GM10266 (cell line): ENCODE results near the gene TUBB2A.
"Not testable (repeated sequence)": the region's sequence is repeated elsewhere in the genome, so short reads cannot be mapped to it uniquely, and the experiment has no call there.

Experiments
- DNase-seq: peaks from one replicate; pipeline ENCODE4 v3.0.0; 2012; ENCODE audit errors: extremely low spot score
- CTCF ChIP-seq: IDR thresholded peaks from 2 replicates; pipeline ENCODE4 v1.5.1; 2012; ENCODE audit warnings: mild to moderate bottlenecking, low read depth; ENCODE audit not compliant: control insufficient read depth, insufficient read depth; ENCODE audit errors: missing control alignments

Gene TUBB2A

GRCh38 chr6:3139090-3139903, 18.0 kb downstream of the TUBB2A start:
- no peak for TF ChIP-seq CTCF
- no peak for DNase-seq

- TF ChIP-seq CTCF, result no peak
- DNase-seq, result no peak
These were observed 19.0 kb downstream of the TUBB2A start for GRCh38 chr6:3138341-3138740.

GRCh38 chr6:3137873-3138272, 19.5 kb downstream of the TUBB2A start:
- DNase-seq, result not testable (repeated sequence)

- no peak for DNase-seq
- TF ChIP-seq CTCF, result no peak
These were observed 20.1 kb downstream of the TUBB2A start for GRCh38 chr6:3137057-3137777.

- no peak for DNase-seq
- no peak for TF ChIP-seq CTCF
These were observed 20.9 kb downstream of the TUBB2A start for GRCh38 chr6:3136292-3137011.

GRCh38 chr6:3135668-3136291, 21.6 kb downstream of the TUBB2A start:
- no peak for DNase-seq
- no peak for TF ChIP-seq CTCF

- no peak for DNase-seq
- TF ChIP-seq CTCF, result no peak
These were observed 23.8 kb downstream of the TUBB2A start for GRCh38 chr6:3133515-3133914.
